Measurements from ENCODE around the gene GAK.
"Not testable (repeated sequence)": the region's sequence is repeated elsewhere in the genome, so short reads cannot be mapped to it uniquely, and the experiment has no call there.

The GAK gene

DNA sequence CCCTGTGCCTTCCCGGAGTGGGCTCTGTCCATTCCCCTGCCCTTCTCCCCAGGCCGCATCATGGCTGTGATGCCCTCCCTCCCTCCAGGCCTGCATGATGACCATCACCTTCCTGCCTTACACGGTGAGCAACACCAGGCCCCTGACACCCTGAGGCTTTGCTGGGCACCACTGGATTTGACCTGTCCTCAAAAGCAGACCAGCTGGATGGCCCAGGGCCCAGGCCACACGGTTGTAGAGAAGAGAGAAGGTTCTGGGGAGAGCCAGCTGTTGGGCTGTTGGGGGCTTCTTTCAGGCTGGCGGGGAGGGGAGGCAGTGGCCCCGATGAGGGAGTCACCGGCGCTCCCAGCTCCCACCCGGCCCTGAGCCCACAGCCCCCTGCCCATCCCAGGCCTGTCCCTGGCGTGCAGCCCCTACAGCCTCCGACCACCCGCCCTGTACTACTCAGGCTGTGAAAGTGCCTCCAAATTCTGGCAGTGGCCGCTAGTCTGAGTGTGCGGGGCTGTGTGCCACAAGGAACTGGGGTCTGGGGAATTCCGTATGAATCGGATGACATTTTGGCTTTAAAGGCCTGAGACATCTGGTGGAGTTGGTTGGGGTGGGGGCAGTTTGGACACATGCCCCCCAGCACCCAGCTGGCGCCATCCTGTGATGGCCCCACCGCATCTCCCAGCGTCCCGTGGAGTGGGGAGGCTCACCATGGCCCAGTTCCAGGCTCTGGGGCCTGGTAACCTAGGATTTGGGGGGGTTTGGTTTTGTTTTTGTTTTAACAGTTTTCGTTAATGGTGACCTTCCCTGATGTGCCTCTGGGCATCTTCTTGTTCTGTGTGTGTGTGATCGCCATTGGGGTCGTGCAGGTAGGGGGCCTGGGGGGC, 19.7 kb upstream of the GAK start:
- no peak for DNase-seq

DNA sequence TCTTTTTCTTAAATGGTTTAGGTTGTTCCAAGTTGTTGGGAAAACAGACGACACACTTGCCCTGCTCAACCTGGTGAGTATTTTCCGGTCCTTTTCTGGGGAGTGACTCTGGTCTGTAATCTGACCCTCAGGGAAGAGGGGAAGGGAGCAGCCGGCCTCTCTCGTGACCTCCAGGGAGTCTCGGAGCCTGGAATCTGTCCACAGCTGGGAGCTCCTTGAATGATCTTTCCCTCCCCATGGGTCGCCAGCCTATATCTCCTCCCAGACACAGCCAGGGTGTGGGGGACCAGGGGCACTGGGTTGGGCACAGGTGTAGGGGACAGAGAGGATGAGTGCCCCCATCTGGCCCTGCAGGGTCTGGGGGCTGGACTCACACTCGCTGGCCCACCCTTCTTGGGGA, 19.1 kb upstream of the GAK start:
- DNase-seq = no peak

DNA sequence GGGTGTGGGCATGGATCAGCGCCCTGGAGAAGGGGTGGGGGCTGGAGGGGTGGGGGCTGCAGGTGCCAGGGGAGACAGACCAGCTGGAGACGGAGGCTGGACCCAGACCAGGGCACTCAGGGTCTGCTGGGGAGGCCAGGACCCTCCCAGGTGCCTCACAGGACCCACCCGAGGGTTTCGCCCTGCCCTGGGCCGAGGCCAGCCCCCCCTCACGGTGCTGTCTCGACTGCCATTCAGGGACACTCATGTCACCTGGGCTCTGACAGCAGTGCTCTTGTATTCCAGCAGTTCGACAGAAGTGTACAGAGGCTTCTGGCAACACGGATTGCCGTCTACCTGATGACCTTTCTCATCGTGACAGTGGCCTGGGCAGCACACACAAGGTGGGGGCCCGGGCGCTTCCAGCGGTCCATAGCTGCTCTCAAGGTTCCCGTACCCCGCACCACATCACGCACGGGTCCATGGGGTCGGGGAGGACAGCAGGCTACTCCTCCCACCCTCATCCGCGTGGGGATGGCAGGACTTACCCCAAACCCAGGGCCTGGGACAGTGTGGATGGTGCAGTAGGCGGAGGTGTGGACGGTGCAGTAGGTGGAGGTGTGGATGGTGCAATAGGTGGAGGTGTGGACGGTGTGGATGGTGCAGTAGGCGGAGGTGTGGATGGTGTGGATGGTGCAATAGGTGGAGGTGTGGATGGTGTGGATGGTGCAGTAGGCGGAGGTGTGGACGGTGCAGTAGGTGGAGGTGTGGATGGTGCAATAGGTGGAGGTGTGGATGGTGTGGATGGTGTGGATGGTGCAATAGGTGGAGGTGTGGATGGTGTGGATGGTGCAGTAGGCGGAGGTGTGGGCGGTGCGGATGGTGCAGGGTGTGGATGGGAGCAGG, 18.3 kb upstream of the GAK start:
- DNase-seq = no peak

DNA sequence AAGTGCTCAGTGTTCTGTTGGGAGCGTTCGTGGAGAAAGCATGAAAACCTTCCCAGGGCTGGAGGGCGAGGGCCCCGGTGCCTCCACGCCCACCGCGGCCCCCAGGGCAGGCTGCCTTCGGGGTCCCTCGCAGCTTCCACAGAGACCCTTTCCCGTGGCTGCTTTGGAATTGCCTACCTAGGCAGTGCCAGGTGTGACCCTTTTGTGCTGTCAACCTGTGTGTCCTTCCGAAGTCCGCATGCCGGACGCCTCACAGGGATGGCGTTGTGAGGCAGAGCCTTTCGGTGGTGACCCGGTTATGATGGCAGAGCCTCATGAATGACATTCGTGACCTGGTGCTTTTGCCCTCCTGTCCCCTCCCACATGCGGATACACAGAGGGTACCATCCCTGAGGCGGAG, 17.5 kb upstream of the GAK start:
- DNase-seq = no peak

DNA sequence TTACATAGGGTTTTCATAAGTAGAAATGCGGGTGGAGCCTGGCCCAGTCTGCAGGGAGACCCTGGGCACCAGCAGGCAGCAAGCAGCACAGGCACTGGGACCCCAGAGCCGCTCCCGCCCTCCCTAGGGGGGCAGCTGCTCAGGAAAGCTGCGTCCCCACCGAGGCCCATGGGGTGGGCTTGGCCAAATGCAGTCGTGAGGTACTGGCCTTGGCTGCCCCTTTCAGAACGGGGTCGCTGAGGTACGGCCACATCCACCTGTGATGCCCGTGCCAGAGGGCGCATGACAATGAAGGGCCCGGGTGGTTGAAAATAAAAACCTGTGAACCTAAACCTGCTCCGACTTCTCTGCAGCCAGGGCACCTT, 16.8 kb upstream of the GAK start:
- no peak for DNase-seq

DNA sequence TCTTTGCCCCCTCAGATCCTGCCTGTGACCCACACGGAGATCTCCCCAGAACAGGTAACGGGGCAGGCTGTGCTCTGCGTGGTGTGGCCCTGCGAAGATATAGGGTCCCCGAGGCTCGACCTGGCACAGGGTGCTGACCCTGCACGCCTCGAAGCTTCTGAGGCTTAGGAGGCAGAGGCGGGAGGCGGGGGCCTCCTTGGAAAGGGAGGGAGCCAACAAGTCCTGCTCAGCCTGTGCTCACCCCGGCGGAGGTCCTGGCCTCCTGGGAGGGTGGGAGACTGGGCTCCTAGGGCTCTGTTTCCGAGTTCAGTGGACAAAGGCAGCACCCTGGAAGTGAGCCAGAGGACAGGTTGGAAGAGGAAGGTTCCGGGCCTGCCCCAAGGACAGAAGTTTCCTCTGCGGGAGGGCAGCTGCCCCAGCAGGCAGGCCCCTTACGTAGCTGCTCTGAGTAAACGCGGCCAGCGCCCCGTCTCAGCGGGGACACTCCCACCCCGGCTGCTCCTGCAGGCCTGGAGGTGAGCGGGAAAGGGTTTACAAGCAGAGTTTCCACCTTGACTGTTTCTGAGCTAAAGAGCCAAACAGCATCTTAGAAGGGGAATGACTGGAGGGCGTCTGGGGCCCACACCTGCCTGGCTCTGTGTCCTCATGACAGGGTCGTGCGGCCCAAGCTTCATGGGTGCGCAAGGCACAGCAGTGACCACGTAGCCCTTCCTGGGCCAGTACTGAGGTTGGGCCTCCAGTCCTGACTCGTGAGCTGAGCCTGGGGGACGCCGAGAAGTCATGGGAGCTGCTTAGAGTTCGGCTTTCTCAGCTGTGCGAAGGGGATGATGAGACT, 16.2 kb upstream of the GAK start:
- DNase-seq = no peak

DNA sequence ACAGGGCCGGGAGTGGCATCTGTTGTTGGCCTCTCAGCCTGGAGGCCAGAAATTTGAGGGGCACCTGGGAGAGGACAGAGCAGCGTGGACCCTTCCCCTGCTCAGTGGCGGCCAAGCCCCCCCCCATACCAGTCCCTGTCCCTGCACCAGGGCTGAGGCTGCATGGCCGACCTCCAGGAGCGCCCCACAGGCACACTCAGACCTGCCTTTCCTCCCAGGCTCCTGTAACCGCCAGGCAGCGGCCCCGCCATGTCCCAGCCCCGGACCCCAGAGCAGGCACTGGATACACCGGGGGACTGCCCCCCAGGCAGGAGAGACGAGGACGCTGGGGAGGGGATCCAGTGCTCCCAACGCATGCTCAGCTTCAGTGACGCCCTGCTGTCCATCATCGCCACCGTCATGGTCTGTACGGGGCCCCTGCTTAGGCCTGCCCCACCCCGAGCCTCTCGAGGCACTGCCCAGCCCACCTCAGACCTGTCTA, 15.4 kb upstream of the GAK start:
- DNase-seq = no peak

DNA sequence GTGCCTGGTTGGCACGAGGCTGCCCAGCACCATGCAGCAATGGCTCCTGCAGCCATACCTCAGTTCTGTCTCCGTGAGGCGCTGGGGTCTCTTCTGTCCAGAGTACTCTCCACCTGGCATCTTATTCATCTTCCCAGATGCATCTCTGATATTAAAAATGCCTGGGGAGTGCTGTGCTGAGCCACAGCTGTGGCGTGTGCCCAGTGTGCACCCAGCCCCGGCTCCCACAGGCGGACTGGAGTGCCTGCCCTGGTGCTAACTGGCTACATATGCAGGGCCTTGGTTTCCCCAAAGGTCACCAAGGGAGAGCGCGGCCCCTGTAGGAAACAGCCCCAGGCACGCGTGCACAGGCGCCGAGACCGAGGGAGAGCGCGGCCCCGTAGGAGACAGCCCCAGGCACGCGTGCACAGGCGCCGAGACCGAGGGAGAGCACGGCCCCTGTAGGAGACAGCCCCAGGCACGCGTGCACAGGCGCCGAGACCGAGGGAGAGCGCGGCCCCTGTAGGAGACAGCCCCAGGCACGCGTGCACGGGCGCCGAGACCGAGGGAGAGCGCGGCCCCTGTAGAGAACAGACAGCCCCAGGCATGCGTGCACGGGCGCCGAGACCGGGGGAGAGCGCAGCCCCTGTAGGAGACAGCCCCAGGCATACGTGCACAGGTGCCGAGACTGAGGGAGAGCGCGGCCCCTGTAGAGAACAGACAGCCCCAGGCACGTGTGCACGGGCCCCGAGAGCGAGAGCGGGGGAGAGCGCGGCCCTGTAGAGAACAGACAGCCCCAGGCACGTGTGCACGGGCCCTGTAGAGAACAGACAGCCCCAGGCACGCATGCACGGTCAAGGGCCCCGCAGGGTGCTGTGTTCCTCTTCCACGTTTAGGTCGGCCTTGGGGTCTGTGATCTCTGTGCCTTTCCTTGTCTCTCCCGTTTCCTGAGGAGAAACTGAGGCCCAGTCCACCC, 14.7 kb upstream of the GAK start:
- DNase-seq = no peak

DNA sequence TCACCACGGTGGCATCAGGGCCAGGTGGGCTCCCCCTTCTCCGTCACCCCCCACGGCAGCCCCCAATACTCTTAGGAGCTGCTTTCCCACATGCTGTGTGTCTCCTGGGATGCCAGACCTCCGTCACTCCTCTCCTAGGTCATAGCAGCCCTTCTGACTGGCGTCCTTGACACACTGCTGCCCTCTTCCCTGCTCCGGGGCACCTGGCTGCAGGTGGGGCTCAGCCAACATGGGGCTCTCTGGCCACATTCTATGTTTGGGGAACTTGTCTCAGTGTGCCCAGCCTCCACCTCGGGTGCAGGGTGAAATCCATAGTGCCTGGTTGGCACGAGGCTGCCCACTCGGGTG, 14.0 kb upstream of the GAK start:
- no peak for DNase-seq

DNA sequence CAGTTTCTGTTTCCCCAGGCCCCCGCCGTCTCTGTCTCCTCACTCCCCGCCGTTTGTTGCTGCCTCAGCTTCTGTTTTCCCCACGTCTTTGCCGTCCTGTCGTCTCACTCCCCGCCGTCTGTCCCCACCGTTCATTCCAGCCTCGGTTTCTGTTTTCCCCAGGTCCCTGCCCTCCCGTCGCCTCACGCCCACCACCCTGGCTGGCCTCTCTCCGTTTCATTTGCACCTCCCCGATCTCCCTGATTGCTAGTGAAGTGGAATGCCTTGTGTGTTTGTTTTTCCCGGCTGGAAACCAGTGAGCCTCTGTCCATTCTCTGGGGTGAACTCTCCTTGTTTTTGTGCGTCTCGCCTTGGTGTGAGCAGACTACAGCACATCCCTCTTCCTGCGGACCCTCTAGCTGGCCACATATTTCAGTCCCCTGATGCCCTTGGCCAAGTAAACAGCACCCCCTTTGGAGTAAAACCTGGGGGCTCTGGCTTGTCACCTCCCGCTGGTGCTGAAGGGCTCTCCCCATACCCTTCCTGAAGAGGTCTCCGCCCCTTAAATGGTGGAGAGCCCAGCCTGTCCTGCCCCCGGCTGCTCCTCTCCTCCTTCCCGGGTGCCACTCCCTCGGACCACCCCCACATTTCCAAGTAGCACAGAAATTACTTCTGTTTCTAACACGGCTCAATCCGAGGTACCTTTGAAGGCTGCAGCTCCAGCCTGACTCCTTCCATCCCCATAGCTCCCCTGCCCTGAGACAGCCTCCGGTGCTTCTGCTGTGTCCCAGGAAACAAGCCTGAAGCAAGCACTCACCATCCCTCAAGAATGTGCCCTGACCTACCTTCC, 13.4 kb upstream of the GAK start:
- DNase-seq = no peak

DNA sequence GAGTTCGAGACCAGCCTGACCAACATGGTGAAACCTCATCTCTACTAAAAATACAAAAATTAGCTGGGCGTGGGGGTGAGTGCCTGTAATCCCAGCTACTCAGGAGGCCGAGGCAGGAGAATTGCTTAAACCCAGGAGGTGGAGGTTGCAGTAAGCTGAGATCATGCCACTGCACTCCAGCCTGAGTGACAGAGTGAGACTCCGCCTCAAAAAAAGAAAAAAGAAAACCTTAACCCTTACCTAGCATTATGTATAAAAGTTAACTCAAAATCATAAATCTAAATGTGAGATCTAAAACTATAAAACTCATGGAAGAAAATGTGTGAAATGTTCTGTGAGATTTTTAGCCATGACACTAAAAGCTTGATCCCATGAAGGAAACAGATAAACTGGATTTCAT, 7.4 kb upstream of the GAK start:
- not testable (repeated sequence) for DNase-seq

DNA sequence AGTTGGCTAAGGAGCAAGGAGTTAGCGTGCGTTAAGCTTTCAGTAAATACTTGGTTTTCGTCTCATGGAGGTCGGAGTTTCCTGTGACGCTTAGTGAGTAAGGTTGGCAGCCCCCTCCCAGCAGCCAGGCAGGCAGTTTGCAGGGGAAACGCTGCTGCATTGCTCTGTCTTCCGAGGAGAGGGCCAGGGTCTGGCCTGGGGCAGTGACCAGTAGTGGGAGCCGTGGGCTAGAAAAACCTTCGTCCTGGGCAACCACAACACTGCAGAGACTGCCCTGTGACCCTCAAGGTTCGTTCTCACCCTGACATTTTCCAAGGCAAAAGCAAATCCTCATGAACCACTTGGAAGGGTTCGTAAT, 576 bp upstream of the GAK start:
- DNase-seq = peak in 1 of 2 experiments; percentile 27

DNA sequence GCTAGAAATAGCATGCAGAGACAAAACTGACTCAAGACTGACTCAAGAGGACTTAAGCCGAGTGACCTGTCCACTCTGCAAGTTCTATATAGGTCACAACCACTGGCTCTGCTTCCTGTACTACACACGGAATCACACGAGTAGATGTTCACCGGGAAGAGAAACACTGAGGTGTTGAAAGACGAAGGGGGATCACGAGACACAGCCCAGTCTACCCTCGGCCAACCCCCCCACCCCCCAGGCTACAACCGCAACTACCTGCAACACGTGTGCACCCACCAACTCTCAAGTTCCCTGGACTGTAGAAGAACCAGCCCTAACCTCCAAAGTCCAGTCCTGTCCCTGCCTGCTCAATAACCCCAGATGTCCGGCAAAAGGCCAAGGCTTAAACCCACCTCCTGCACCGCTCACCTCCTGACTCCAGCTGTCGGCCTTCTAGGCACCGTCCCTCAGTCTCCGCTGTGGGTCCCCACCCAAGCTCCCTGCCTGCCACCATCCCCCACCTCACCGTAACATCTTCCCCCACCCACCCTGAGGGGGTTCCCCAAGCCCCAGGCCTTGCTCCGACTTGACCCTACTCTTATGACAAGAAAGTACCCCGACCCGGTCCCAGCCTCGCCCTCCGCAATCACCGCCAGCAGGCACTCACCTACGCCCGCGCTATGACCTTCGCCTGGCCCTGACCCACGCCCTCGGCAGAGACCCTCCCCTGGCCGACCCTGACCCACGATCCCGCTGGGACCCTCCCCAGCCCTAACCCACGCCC, 739 bp downstream of the GAK start:
- peak in 1 of 2 experiments; percentile 15 for DNase-seq

DNA sequence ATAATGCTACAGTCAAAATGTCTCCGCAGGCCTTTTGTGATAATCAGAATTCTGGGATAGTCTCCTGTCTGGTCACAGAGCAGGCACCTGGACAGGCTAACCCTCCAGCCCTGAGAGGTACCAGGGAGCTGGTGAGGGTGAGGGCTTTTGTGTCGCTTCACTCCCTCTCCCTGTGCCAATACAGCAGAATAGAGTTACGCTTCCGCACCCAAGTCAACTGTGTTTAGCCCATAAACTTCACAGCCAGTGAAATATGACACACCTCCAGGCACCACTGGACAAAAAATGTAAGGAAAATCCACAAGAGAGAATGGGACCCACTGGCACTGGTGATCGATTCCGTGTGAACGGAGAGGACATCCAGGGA, 1.3 kb downstream of the GAK start:
- peak in 1 of 2 experiments; percentile 16 for DNase-seq

DNA sequence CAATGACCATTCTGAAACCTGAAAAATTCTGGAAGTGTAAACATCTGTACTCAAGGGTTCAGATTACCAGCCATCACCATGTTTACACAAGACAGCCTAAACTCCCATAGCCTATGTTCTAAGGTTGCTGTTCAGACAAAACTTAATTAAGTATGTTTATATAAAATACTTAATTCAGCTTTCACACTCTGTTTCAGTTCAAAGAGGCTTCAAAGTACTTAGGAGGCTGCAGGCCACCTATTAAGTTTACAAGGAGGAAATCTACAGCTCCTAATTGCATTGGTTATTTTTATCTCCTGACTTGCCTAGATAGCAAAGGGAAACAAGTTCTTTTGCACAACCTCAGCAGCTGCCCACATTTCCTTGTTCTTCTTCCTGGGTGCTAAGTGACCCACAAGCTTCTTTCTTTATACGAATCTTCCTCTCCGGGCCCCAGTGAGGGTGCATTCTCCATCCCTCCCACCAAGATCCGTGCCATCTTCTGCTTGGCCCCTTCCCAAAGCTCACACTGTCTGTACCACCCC, 2.0 kb downstream of the GAK start:
- peak; percentile 19 to 23 for DNase-seq

DNA sequence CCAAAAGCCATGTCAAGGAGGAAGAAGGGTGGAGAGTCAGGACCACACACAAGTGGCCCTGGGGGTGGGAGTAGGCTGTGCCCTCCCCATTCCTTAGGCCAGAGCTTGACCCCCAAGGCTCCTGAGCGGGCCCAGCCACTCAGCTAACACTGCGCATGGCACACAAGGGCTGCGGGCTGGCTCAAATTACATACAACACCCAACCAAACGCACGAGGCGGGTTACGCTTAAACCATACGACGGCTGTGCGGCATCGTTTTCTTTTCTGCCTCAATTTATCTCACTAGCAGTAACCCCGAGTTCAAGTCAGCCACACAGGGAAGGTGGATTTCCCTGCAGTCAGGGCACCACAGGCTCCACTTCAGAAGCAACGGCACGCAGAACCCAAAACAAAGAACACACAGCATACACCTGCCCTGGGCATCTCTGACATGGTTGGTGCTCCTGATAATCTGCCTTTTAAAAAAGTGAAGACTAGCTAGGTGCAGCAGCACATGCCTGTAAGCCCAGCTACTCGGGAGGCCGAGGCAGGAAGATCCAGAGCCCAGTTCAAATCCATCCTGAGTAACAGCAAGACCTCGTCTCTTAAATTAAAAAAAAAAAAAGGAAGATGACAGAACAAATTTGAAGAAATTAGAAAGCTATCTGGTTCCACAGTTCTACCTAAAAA, 2.9 kb downstream of the GAK start:
- no peak for DNase-seq

DNA sequence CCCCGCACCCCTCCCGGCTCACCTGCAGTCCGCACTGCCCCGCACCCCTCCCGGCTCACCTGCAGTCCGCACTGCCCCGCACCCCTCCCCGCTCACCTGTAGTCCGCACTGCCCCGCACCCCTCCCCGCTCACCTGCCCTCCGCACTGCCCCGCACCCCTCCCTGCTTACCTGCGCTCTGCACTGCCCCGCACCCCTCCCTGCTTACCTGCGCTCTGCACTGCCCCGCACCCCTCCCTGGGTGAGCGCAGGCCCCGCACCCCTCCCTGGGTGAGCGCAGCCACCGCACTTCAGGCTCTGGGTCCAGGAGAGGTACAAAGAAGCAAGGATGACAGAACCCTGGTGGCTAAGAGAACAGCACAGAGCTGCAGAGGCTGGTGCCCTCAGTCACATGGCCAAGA, 4.5 kb downstream of the GAK start:
- DNase-seq = not testable (repeated sequence)

DNA sequence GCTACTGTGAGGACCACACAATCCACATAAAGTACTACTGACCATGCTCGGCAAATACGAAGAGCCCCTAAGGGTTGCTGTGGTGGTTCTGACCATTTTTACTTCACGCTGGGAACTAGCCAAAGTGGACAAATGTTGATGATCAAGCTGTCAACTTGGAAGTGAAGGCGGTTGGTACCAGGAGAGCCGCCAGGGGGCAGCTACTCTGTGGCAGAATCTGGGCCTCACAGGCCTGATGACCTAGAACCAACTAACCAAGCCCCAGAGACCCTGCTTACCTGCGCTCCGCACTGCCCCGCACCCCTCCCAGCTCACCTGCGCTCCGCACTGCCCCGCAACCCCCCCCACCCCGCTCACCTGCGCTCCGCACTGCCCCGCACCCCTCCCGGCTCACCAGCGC, 5.6 kb downstream of the GAK start:
- no peak for DNase-seq

DNA sequence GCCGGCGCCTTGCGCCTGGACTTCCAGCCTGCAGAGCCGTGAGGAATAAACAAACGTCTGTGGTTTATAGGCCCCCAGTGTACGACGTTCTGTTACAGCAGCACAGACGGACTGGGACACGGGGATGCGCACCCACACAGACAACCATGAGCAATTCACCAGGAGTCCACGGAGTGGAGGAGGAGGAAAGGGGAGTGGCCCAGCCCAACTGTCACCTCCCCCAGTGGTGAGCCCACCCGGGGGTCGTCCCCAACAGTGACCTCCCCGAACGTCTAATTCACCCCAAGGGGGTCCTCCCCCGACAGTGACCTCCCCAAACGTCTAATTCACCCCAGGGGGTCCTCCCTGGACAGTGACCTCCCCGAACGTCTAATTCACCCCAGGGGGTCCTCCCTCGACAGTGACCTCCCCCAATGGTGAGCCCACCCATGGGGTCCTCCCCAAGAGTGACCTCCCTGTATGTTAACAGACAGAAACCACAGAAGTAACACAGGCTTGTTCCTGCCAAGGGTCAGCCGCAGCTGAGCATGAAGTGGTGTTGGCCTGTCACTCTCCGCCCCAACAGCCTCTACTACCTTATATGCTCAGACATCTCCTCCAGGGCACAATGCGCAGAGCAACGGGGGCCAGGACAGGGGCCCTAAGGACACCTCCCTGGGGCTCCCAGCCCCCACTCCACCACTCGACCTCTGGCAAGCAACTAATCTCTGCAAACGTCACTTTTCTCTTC, 6.2 kb downstream of the GAK start:
- no peak for DNase-seq
